ENCODE data around the gene RAB40C.

The RAB40C gene

GRCh38 chr16:569445-570254 is 20.2 kb upstream of the RAB40C start, which contains the start of gene PIGQ:
TSS of gene PIGQ (plus strand) at chr16:569968. CDS start at chr16:574075, 4,107 bp downstream.
- Histone ChIP-seq H3K4me1 (ENCODE audit: control extremely low read depth in 1 of 4, control insufficient read depth in 4 of 4, insufficient read depth in 4 of 4, low read length in 3 of 4) (peaks cover 0 to 53% (median 40%) of the 10 kb centered on the region in 4 experiments), H3K36me3 (ENCODE audit: control insufficient read depth in 4 of 4, insufficient read depth in 4 of 4, low read length in 3 of 4) (peaks cover 0 to 12% (median 5%) of the 10 kb centered on the region in 4 experiments), H3K27me3 (replicated peaks in 2 of 5; ENCODE audit: control insufficient read depth in 4 of 5, insufficient read depth in 5 of 5, low read length in 4 of 5) (no peaks in the 10 kb centered on the region), H3K4me3 (ENCODE audit: control insufficient read depth in 1 of 7, extremely low read depth in 1 of 7, insufficient read depth in 4 of 7, low read depth in 2 of 7, low read length in 6 of 7) (peak within 1 kb of the TSS; percentile 65 to 96 (median 84)), H3K9me3 (ENCODE audit: control extremely low read depth in 1 of 5, control insufficient read depth in 4 of 5, insufficient read depth in 2 of 5, low read depth in 1 of 5, low read length in 4 of 5) (no peaks in the 10 kb centered on the region), H3K27ac (ENCODE audit: insufficient read depth in 1 of 2, low read depth in 1 of 2, low read length in 2 of 2, poor library complexity in 1 of 2, severe bottlenecking in 2 of 2) (peak within 1 kb of the TSS; percentile 66 to 84)
- peak; percentile 50 to 71 (median 65) for DNase-seq
- CTCF ChIA-PET: interaction anchor here (1.1 to 1.9 kb wide), 2 partner anchors 9 to 42 kb away, joined by 3 to 11 read pairs; partner anchors contain the start of gene CAPN15
- POLR2A ChIA-PET: no interaction called here
- 4% methylated on average over 42 of the region's 87 CpGs for WGBS (ENCODE audit: insufficient coverage)

GRCh38 chr16:572865-573650 is 16.8 kb upstream of the RAB40C start:
- H3K27me3 ChIP-seq (replicated peaks in 2 of 5; ENCODE audit: control insufficient read depth in 4 of 5, insufficient read depth in 5 of 5, low read length in 4 of 5): no peaks in the 10 kb centered on the region
- H3K4me1 ChIP-seq (ENCODE audit: control extremely low read depth in 1 of 4, control insufficient read depth in 4 of 4, insufficient read depth in 4 of 4, low read length in 3 of 4): peaks cover 0 to 34% (median 22%) of the 10 kb centered on the region in 4 experiments
- no peak overlapping the region for H3K4me3 ChIP-seq (ENCODE audit: control insufficient read depth in 1 of 7, extremely low read depth in 1 of 7, insufficient read depth in 4 of 7, low read depth in 2 of 7, low read length in 6 of 7)
- ChIA-PET POLR2A (no interaction called here), CTCF (interaction anchor here (0.9 to 1.6 kb wide), 7 partner anchors 8 to 47 kb away, joined by 3 to 6 read pairs (median 4); no protein-coding TSS in a partner anchor)
- H3K36me3 ChIP-seq (ENCODE audit: control insufficient read depth in 4 of 4, insufficient read depth in 4 of 4, low read length in 3 of 4): peaks cover 0 to 28% (median 20%) of the 10 kb centered on the region in 4 experiments
- 93% methylated on average over 22 of the region's 27 CpGs for WGBS (ENCODE audit: insufficient coverage)
- H3K9me3 ChIP-seq (ENCODE audit: control extremely low read depth in 1 of 5, control insufficient read depth in 4 of 5, insufficient read depth in 2 of 5, low read depth in 1 of 5, low read length in 4 of 5): no peaks in the 10 kb centered on the region
- DNase-seq: no peak
- H3K27ac ChIP-seq (ENCODE audit: insufficient read depth in 1 of 2, low read depth in 1 of 2, low read length in 2 of 2, poor library complexity in 1 of 2, severe bottlenecking in 2 of 2): no peak overlapping the region

- ChIA-PET POLR2A (no interaction called here), CTCF (interaction anchor here (0.9 to 1.5 kb wide), 3 partner anchors 22 to 93 kb away, joined by 3 to 4 read pairs (median 3); partner anchors contain the start of gene RHOT2)
- Histone ChIP-seq H3K27ac (ENCODE audit: insufficient read depth in 1 of 2, low read depth in 1 of 2, low read length in 2 of 2, poor library complexity in 1 of 2, severe bottlenecking in 2 of 2) (no peak overlapping the region), H3K27me3 (replicated peaks in 2 of 5; ENCODE audit: control insufficient read depth in 4 of 5, insufficient read depth in 5 of 5, low read length in 4 of 5) (no peaks in the 10 kb centered on the region), H3K36me3 (ENCODE audit: control insufficient read depth in 4 of 4, insufficient read depth in 4 of 4, low read length in 3 of 4) (peaks cover 0 to 28% (median 20%) of the 10 kb centered on the region in 4 experiments), H3K9me3 (ENCODE audit: control extremely low read depth in 1 of 5, control insufficient read depth in 4 of 5, insufficient read depth in 2 of 5, low read depth in 1 of 5, low read length in 4 of 5) (no peaks in the 10 kb centered on the region), H3K4me1 (ENCODE audit: control extremely low read depth in 1 of 4, control insufficient read depth in 4 of 4, insufficient read depth in 4 of 4, low read length in 3 of 4) (peaks cover 0 to 25% (median 16%) of the 10 kb centered on the region in 4 experiments), H3K4me3 (ENCODE audit: control insufficient read depth in 1 of 7, extremely low read depth in 1 of 7, insufficient read depth in 4 of 7, low read depth in 2 of 7, low read length in 6 of 7) (no peak overlapping the region)
- 98% methylated on average over 44 of the region's 46 CpGs for WGBS (ENCODE audit: insufficient coverage)
- DNase-seq: no peak
These were observed 15.7 kb upstream of the RAB40C start for GRCh38 chr16:574021-574760.

GRCh38 chr16:575354-576196 is 14.3 kb upstream of the RAB40C start:
- Histone ChIP-seq H3K4me3 (ENCODE audit: control insufficient read depth in 1 of 7, extremely low read depth in 1 of 7, insufficient read depth in 4 of 7, low read depth in 2 of 7, low read length in 6 of 7) (no peak overlapping the region), H3K27me3 (replicated peaks in 2 of 5; ENCODE audit: control insufficient read depth in 4 of 5, insufficient read depth in 5 of 5, low read length in 4 of 5) (no peaks in the 10 kb centered on the region), H3K4me1 (ENCODE audit: control extremely low read depth in 1 of 4, control insufficient read depth in 4 of 4, insufficient read depth in 4 of 4, low read length in 3 of 4) (peaks cover 0 to 19% (median 11%) of the 10 kb centered on the region in 4 experiments), H3K9me3 (ENCODE audit: control extremely low read depth in 1 of 5, control insufficient read depth in 4 of 5, insufficient read depth in 2 of 5, low read depth in 1 of 5, low read length in 4 of 5) (no peaks in the 10 kb centered on the region), H3K36me3 (ENCODE audit: control insufficient read depth in 4 of 4, insufficient read depth in 4 of 4, low read length in 3 of 4) (peaks cover 0 to 34% (median 22%) of the 10 kb centered on the region in 4 experiments), H3K27ac (ENCODE audit: insufficient read depth in 1 of 2, low read depth in 1 of 2, low read length in 2 of 2, poor library complexity in 1 of 2, severe bottlenecking in 2 of 2) (no peak overlapping the region)
- ChIA-PET CTCF (interaction anchor here (0.8 to 1.5 kb wide), 6 partner anchors 13 to 86 kb away, joined by 3 to 4 read pairs (median 4); no protein-coding TSS in a partner anchor), POLR2A (no interaction called here)
- 95% methylated on average over 30 of the region's 36 CpGs for WGBS (ENCODE audit: insufficient coverage)
- DNase-seq: no peak

GRCh38 chr16:576197-576822 is 13.6 kb upstream of the RAB40C start:
- 90% methylated on average over 17 of the region's 21 CpGs for WGBS (ENCODE audit: insufficient coverage)
- ChIA-PET CTCF (interaction anchor here (0.8 to 3.5 kb wide), 10 partner anchors 9 to 133 kb away, joined by 3 to 20 read pairs (median 4); partner anchors contain the start of gene NHLRC4), POLR2A (no interaction called here)
- Histone ChIP-seq H3K9me3 (ENCODE audit: control extremely low read depth in 1 of 5, control insufficient read depth in 4 of 5, insufficient read depth in 2 of 5, low read depth in 1 of 5, low read length in 4 of 5) (no peaks in the 10 kb centered on the region), H3K4me3 (ENCODE audit: control insufficient read depth in 1 of 7, extremely low read depth in 1 of 7, insufficient read depth in 4 of 7, low read depth in 2 of 7, low read length in 6 of 7) (no peak overlapping the region), H3K36me3 (ENCODE audit: control insufficient read depth in 4 of 4, insufficient read depth in 4 of 4, low read length in 3 of 4) (peaks cover 0 to 41% (median 23%) of the 10 kb centered on the region in 4 experiments), H3K4me1 (ENCODE audit: control extremely low read depth in 1 of 4, control insufficient read depth in 4 of 4, insufficient read depth in 4 of 4, low read length in 3 of 4) (peaks cover 0 to 12% (median 5%) of the 10 kb centered on the region in 4 experiments), H3K27ac (ENCODE audit: insufficient read depth in 1 of 2, low read depth in 1 of 2, low read length in 2 of 2, poor library complexity in 1 of 2, severe bottlenecking in 2 of 2) (no peak overlapping the region), H3K27me3 (replicated peaks in 2 of 5; ENCODE audit: control insufficient read depth in 4 of 5, insufficient read depth in 5 of 5, low read length in 4 of 5) (no peaks in the 10 kb centered on the region)
- DNase-seq: no peak

Measured in common myeloid progenitor, CD34-positive (primary cell).